ENCODE data around the gene RNASEH2C.
"Not testable (repeated sequence)": the region's sequence is repeated elsewhere in the genome, so short reads cannot be mapped to it uniquely, and the experiment has no call there.

Gene RNASEH2C

DNA sequence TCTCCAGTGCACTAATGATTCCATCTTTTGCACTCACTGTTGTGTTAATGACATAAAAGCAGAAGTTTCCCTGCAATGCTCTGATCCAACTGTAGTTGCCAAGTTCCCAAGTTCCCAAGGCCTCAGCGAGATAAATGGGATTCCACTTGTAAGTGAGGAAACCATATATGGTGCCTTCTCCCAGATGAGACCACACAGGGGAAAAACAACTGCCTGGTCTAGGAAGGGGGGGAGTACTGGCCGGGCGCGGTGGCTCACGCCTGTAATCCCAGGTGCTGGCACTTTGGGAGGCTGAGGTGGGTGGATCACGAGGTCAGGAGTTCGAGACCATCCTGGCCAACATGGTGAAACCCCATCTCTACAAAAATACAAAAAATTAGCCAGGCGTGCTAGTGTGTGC is 34.6 kb downstream of the RNASEH2C start:
- no peak for DNase-seq (ENCODE audit: low read depth in 2 of 2)

DNA sequence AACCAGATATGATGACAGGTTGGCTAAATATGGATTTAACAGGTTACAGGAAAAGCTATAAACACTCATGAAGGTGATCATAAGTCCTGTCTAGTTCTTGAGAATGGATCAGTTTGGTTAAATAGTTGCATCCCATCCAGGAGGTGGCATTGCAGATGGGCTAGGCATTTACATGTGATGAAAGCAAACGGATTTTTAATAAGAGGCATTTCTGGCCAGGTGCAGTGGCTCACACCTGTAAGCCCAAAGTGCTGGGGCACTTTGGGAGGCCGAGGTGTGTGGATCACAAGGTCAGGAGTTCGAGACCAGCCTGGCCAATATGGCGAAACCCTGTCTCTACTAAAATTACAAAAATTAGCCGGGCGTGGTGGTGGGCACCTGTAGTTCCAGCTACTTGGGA is 37.1 kb downstream of the RNASEH2C start:
- DNase-seq (ENCODE audit: low read depth in 2 of 2) = not testable (repeated sequence)

GRCh38 chr11:65680192-65680743 is 40.3 kb downstream of the RNASEH2C start:
- no peak for DNase-seq (ENCODE audit: low read depth in 2 of 2)

GRCh38 chr11:65672982-65673381 is 47.6 kb downstream of the RNASEH2C start:
- DNase-seq (ENCODE audit: low read depth in 2 of 2) = no peak

DNA sequence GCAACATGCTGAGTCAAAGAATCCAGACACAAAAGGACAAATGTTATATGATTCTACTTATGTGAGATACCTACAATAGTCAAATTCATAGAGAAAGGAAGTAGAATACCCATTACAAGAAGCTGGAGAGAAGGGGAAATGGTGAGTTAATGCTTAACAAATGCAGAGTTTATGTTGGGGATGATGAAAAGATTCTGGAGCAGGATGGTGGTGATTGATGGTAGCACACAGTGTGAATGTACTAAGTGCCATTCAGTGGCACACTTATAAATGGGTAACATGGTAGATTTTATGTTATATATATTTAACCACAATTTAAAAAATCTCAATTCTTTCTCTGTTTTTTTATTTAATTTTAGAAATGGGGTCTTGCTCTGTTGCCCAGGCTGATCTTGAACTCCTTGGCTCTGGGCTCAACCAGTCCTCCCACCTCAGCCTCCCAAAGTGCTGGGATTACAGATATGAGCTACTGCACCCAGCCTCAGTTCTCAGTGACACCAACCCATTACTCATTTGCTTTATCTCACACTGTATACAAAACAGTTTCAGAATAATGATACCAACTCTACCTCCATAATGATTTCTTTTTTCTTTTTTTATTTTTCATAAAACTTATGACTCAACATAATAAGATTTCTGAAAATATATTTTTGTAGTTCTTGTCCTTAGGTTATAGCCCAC is 48.3 kb downstream of the RNASEH2C start:
- no peak for DNase-seq (ENCODE audit: low read depth in 2 of 2)

Data from activated CD8-positive, alpha-beta memory T cell treated with anti-CD3 and anti-CD28 coated beads for 4 hours (primary cell).